GM10847 (cell line): ENCODE data around the gene DOCK2.

Source experiments
- POLR2A ChIP-seq: IDR thresholded peaks from 2 replicates; pipeline ENCODE4 v1.6.1; 2011; ENCODE audit not compliant: insufficient read length; ENCODE audit errors: extremely low read depth

DOCK2 gene

DNA sequence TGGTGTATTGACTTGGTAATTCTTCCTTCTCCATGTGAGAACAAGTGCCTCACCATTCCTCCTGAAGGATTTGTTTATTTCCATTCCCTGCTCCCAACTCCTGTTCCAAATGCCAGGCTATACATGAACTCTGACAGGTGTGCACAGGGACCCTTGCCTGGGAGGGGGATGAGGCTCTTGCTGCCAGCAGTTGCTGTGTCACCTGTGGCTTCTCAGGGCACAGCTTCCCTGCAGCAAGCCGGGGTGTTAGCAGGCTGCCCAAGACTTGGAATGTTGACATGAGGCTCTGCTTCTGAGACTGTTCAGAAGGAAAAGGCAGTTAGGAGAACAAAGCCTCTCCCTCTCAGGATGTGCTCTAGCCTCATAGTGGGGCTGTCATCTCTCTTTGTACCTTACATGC lies 131.3 kb downstream of the DOCK2 start:
- TF ChIP-seq POLR2A = no peak

DNA sequence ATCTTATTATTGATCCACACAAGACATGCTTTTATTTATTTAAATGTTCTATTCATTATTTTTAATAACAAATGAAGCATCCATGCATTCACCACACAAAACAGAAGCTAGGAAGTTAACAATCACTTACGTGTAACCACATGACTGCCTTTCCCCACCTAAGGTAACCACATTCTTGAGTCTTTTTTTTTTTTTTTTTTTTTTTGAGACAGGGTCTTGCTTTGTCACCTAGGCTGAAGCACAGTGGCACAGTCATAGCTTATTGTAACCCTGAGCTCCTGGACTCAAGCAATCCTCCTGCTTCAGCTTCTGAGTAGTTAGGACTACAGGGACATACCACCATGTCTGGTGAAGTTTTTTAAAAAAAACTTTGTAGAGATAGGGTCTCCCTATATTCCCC lies 133.0 kb downstream of the DOCK2 start:
- no peak for TF ChIP-seq POLR2A

DNA sequence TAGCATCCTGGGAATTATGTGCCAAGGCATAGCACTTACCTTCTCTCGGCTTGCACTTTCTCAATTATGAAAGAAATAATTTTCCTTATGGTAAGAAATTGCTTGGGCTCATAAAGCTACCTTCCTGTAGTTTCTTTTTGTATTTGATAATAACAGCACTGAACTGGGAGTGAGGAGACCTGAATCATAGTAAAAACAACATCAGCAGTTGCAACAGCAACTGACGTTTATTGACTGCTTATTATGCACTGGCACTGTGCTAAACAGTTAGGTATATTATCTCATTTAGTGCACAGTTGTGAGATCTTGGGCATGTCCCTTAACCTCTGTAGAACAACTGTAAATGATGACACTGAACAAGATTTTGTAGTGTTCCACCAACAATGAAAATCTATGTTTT lies 135.2 kb downstream of the DOCK2 start:
- TF ChIP-seq POLR2A = no peak

DNA sequence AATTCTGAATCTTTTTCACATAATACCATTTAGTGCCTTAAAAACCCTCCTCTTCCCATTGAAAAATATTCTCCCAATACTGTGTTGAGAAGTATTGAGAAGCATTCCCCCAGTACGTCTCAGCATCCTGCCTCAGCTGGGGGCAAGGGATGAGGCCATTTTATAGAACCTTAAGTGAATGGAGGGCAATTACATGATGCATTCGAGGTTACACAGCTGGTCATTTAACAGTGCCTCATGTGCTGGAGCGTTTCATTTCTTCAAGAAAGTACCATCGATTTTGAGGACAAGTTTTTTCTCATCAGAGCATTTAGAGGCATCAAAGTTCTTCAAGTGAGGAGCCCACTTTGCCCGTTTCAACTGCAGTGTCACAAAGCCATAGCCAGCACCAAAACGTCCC lies 135.6 kb downstream of the DOCK2 start:
- no peak for TF ChIP-seq POLR2A

DNA sequence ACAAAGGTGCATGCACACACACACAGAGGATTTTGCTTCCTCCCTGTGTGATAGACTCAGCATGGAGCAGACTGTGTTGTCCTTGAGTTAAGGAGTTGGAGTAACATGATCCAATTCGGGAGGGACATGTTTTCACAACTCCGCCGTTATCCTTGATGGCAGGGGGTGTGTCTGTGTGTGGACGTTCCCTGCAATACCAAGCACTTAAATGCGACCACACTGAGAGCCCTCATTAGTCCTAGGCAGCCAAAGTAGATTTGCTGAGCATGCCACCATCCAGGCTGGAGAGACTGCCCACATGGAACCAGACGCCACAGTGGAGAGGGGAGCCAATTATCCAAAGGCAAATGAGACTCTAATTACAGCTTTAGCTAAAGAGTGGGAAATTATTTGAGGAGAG lies 140.1 kb downstream of the DOCK2 start:
- no peak for TF ChIP-seq POLR2A

DNA sequence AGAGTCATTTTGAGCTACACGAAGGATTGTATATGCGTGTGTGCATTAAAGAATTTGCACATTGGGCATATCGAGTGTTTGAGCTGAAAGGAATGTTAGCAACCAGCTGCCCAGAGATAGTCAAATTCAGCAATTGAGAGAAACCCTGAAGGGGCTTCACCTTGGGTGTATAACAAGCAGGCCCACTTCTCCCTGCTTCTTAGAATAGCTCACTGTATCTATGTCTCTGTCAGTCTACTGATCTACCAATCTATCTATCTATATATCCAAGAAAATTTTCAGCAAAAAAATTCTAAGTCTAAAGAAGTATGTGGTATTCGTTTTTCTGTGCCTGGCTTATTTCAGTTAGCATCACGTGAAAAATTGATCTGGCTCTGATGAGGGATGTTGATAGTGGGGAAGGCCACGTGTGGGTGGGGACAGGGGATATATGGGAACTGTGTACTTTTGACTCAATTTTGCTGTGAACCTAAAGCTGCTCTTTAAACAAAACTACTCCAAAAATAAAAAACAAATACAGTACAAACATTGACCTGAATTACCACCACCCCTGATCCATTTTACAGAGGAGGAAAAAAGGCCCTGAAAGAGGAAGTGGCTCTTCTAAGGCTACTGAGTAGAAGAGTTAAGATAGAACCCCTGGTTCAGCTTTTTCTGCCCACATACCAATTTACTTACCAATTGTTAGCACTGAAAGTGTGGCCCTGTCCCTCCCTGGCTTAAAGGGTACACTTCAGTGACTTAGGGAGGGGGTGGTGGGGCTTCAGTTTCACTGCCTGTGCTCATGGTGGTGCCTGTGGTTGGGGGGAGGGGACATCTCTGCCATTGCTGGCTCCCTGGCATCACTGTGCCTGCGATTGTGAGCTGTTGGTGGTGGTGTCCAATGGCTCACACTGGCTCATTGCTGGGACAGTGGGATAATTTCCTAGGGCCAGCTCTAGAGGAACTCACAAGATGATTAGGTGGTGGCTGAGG lies 141.8 kb downstream of the DOCK2 start:
- no peak for TF ChIP-seq POLR2A

DNA sequence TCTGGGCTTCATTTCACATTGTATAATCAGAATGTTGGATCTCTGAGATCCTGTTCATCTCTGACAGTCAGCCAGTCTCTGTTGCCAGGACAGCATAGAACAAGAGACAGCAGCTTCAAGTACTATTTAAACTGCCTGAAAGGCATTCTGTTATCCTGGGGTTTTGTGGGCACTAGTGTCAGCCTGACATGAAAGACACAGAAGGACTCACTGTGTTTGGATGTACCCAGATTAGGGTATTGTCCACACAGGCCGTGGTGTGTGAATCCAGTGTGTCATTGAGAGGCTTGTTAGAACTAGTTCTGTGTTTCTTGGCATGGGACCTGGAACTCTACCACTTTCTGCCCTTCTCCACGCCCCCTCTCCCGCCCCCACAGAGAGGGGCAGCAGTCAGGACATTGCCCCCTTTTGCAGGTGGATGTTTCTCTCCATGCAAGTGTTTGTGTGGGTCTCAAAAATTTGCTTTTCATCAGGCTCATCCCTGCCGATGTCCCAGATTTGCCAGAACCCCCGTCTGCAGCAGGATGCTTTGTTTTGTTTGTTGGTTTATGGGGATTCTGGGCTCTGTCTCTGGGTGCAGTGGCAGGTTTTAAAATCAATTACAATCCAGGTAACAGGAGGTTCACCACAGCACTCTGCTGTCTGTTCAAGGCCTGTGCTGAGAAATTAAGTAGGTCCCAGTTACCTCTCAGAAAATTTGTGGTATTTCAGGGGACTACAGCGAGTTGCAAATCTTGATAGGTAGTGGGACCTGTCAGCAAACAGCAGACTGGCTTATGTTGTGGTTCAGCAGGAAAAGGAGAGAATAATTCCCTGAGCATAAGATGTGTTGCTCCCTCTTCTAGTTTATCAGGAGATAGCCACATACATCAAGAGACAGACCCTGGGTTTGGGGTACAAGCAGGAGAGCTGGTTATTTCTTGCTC lies 144.6 kb downstream of the DOCK2 start:
- no peak for TF ChIP-seq POLR2A

DNA sequence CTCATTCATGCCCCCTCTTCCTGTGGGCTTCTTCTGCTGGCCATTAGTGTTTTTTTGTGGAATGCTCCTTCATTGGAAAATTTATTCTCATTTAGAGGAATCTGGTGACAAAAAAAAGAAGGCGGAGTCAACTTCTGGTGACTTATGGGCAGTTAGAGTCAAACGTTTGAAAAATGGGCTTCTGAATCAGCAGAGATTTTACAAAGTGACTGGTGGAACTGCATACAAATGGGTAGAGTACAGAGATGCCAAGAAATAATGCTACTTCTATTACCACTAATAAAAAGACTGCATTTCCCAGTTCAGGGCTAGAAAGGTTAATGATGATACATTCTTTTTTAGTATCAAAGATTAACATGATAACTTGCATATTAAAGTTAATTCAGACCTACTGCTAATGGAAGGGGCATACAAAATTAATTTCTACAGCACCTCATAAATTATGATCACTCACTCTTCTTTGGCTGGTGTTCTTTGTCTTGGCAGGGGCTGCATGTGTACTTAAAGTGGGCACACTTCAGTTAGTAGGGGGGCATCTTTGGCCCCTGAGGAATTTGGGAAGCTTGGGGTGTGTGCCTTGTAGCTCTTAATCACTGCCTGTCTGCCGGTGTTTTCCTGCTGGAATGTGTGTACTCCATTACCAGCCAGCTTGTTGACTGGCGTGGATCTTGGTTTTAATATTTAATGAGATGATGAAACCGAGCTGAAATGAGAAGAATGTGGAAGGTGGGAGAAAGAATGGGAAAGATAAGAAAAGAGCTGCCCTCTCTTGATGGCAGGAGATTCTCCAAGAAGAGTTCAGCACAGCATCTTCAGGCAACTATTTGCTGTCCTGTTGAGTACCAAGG lies 148.9 kb downstream of the DOCK2 start:
- no peak for TF ChIP-seq POLR2A

DNA sequence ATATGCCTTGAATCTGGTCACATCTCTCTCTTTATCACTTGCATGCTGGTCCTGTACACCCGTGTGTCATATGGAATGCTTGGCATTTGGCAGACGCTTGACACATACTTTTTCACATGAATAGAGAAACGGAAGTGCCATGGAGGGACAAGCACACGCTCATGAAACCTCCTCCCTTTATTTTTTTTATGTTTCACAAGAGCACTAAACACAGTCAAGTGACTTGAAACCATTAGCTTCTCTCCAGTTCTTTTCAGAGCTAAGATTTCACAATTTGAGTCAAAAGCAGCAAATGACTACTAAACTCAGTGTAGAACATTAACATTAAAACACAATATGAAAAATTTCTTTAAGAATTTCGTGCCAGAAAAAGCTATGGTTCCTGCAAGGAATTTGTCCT lies 151.1 kb downstream of the DOCK2 start:
- no peak for TF ChIP-seq POLR2A

DNA sequence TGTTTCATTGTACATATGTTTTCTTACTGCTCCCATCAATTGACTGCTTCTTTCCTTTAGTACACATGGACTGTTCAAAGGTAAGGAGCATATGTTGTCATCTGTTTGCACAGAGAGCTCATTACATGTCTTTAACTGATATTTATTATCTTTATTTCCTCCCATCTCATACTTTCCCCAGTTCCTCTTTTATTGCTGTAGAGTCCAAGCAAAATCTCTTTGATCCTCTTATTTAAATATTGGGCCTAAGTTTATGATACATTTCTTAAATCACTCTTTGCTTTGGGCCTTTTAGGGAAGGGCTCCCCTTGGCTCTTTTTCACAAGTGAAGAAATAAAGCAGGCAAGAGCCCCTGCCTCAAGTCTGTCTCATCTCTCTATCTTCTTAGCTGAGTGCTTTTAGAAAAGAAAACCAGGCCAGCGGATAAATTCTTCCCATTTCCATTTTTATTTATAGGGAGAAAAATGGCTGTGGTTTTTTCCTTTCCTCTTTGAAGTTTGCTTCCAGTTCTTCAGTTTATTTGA lies 152.4 kb downstream of the DOCK2 start:
- no peak for TF ChIP-seq POLR2A

DNA sequence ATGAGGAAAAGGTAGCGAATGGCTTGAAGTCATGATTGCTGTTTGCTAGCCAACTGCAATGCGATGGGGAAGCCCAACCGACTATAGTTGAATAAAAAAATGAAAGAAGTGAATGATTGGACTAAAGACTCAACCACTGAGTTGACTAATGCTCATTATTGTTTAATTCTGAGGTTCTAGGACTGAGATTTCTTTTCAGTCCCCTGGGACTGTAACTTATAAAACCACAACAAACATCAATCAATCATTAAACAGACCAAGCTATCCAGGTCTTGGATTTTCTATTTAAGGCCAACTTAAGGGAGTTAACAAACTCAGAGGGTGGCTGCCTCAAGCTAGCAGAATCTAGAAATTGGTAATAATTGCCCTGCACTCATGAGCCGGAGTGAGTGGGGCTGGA lies 154.2 kb downstream of the DOCK2 start:
- no peak for TF ChIP-seq POLR2A

DNA sequence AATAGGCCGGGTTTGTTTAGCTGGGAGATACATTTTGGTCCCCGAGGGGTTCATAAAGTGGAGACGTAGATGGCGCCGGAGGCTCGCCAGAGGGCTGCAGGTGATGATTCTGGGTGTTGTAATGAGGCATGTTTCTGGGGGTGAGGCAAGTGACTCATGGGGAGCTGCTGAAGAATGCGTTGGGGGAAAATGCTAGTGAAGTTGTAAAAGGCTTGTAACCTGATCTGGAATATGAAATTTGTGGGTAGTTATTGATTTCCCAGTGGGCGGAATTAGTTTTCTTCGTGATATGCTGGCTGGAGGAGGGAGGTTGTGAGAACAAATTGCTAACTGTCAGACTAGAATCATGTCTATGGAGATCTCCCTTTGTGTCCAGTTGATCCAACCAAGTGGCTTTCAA lies 158.3 kb downstream of the DOCK2 start:
- TF ChIP-seq POLR2A = no peak

DNA sequence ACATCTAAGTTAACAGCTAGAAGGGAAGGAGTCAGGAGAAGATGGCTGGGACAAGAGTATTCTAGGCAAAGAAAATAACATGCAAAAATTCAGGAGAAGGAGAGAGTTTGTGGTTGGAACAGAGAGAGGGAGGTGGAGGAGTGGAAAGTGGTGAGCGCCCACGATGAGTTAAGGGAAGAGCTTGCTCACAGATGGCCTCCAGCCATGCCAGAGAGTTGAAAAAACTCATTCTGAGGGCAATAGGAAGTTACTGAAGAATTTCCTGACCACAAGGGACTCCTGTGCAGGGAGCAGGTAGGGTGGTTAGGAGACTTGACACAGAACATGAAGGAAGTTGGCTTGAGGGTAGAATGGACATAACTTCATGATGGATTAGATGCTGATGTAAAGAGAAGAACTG lies 159.7 kb downstream of the DOCK2 start:
- no peak for TF ChIP-seq POLR2A

DNA sequence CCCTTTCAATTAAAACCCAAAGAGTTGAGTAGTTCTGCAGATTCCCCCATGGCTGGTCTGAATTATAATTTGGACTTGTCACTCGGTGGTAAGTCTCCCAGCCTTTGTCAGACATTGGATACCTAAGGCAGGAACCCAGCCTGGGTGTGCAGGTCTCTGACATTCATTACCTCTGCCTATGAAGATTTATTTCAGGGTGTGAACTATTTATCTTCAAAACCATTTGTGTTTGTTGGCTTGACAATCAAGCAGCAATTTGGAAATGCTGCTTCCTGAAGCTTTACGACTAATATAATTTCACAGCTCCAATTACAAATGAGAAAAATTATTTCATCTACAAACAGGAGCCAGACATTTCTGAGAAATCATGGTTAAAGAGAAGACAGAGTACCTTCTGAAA lies 160.5 kb downstream of the DOCK2 start:
- TF ChIP-seq POLR2A = no peak

DNA sequence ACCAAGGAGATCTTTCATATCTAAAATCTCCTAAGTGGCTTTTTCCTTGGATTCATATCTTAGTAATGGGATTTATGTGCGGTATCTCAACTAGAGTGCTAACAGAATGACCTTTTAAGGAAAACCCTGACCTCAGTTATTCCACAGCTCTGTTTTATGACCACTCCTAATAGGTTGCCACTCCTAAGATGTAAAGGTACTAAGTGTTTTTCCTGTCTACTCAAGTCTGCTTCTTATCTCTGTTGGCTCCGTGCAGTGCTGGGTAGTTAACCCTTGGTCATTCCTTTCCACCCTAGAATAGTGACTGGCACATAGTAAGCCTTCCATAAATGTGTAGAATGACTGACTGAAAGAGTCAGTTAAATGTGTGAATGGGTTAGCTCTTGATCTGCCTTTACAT lies 161.4 kb downstream of the DOCK2 start:
- no peak for TF ChIP-seq POLR2A
